GM23338 (cell line): ENCODE measurements around the gene CASP2. TPM values are rescaled to one million over a fixed set of nuclear protein-coding genes. Genes with fewer than 3 reads are reported as not detected.

Experiments
- CTCF ChIP-seq, 2 experiments: fragments of 200-600 bp in 1 of 2; sonication (generic) in 1 of 2; conservative IDR thresholded peaks; 2 replicates each; pipeline versions ENCODE4 v1.5.1 to v1.6.1; 2016 to 2017; ENCODE audit warnings: antibody characterized with exemption in 2 of 2, low read depth in 2 of 2, mild to moderate bottlenecking in 2 of 2, moderate library complexity in 1 of 2
- ETS1 ChIP-seq: IDR thresholded peaks from 2 replicates; pipeline ENCODE4 v1.6.1; 2016; ENCODE audit warnings: antibody characterized with exemption
- EZH2phosphoT487 ChIP-seq: fragments of 200-600 bp; sonication (generic); IDR thresholded peaks from one replicate; pipeline ENCODE4 v1.8.1; 2018; ENCODE audit warnings: antibody characterized with exemption; ENCODE audit not compliant: unreplicated experiment
- NANOG ChIP-seq: IDR thresholded peaks from 2 replicates; pipeline ENCODE4 v1.6.1; 2016; ENCODE audit warnings: antibody characterized with exemption, borderline replicate concordance
- STAT1 ChIP-seq: IDR thresholded peaks from one replicate; pipeline ENCODE4 v1.6.1; 2016; ENCODE audit warnings: antibody characterized with exemption; ENCODE audit not compliant: unreplicated experiment
- ZNF462 ChIP-seq: fragments of 250-450 bp; sonication (Bioruptor Pico); IDR thresholded peaks from 2 replicates; pipeline ENCODE4 v1.5.0; 2020; ENCODE audit warnings: mild to moderate bottlenecking, moderate library complexity
- polyA plus RNA-seq: library from polyadenylated mRNA; unstranded; fragments of >200 nt; fragmentation: Nextera tagmentation; extraction: Ambion mirVana; gene quantifications from 2 replicates; pipeline ENCODE4 v1.2.1, GENCODE V29; 2016
- total RNA-seq: library from RNA; depleted of rRNA; stranded (reverse); fragments of >200 nt; shearing (Covaris generic); gene quantifications from 2 replicates; pipeline ENCODE4 v1.2.3, GENCODE V29; 2014

CASP2 gene
- total and polyA plus RNA-seq, 2 experiments from 2014 or later: 17.7 to 21.8 TPM

GRCh38 chr7:143283381-143283780 lies 4.8 kb upstream of the CASP2 start (continued):
- TF ChIP-seq ZNF462 (no peak), EZH2phosphoT487 (no peak), NANOG (no peak), CTCF (conservative IDR thresholded peaks at IDR 0.05; ENCODE audit: low read depth in 2 of 2) (no peak), STAT1 (no peak), ETS1 (no peak)
